Stomach (tissue), 9 donors: ENCODE measurements around the gene KRT86. TPM values are rescaled to one million over a fixed set of nuclear protein-coding genes. Genes with fewer than 3 reads are reported as not detected.

Experiments used
- DNase-seq, 2 donors: peaks; one replicate each; pipeline versions ENCODE4 v3.0.0 to v3.0.0-alpha.2; 2013 to 2019
- H3K27ac ChIP-seq, 5 donors: fragments of 200-600 bp in 4 of 5; sonication (generic) in 4 of 5; one replicate each; pipeline ENCODE4 v1.5.1; 2013 to 2019; ENCODE audit warnings: mild to moderate bottlenecking in 1 of 5, moderate library complexity in 1 of 5
- H3K27me3 ChIP-seq, 3 donors: fragments of 200-600 bp; sonication (generic); one replicate each; pipeline ENCODE4 v1.5.1; 2017 to 2019; ENCODE audit warnings: mixed run types in 1 of 3
- H3K36me3 ChIP-seq, 4 donors: fragments of 200-600 bp; sonication (generic); 1 replicate in 3 of 4; 2 replicates in 1 of 4; pipeline ENCODE4 v1.5.1; 2016 to 2019
- H3K4me1 ChIP-seq, 4 donors: fragments of 200-600 bp; sonication (generic); one replicate each; pipeline ENCODE4 v1.5.1; 2016 to 2019
- H3K4me3 ChIP-seq, 4 donors: fragments of 200-600 bp; sonication (generic) in 3 of 4; one replicate each; pipeline ENCODE4 v1.5.1; 2016 to 2019; ENCODE audit warnings: mild to moderate bottlenecking in 1 of 4
- H3K9me3 ChIP-seq, 4 donors: fragments of 200-600 bp; sonication (generic); one replicate each; pipeline ENCODE4 v1.5.1; 2016 to 2019
- CTCF ChIP-seq, 7 experiments: fragments of 450-650 bp in 4 of 7; fragments of 200-600 bp in 3 of 7; sonication (generic) in 3 of 7; IDR thresholded peaks; one replicate each; pipeline ENCODE4 v1.5.1; 2016 to 2019; ENCODE audit warnings: antibody characterized with exemption in 7 of 7, control low read depth in 2 of 7, mild to moderate bottlenecking in 1 of 7
- EP300 ChIP-seq: sonication (generic); formaldehyde crosslinking; IDR thresholded peaks from one replicate; pipeline ENCODE4 v1.6.1; 2017; ENCODE audit warnings: antibody characterized with exemption
- POLR2A ChIP-seq, 4 donors: fragments of 450-650 bp; IDR thresholded peaks; one replicate each; pipeline ENCODE4 v1.6.1; 2016; ENCODE audit warnings: antibody characterized with exemption in 4 of 4, control low read depth in 2 of 4, mild to moderate bottlenecking in 1 of 4, moderate library complexity in 1 of 4
- POLR2AphosphoS5 ChIP-seq, 3 donors: sonication (generic); formaldehyde crosslinking; IDR thresholded peaks; one replicate each; pipeline ENCODE4 v1.6.1; 2016; ENCODE audit warnings: antibody characterized with exemption in 3 of 3
- WGBS, 5 donors: extraction: QIAGEN DNeasy Blood & Tissue Kit in 3 of 5; methylation state at CpG; one replicate each; pipeline versions ENCODE4 v1.1.5 to v1.1.7; 2013 to 2018; 5-methylcytosine and 5-hydroxymethylcytosine counted together
- intact Hi-C: fragments of 100-400 bp; cut with DNase I; formaldehyde crosslinking; loops from one replicate; pipeline ENCODE4 v1.15.1; 2023; ENCODE audit warnings: low total_unique reads
- polyA plus RNA-seq, 3 donors: library from polyadenylated mRNA; stranded (reverse); fragments of 200-250 nt; gene quantifications; one replicate each; pipeline ENCODE4 v1.2.3, GENCODE V29; 2013
- total RNA-seq, 5 donors: library from RNA; depleted of rRNA; stranded (reverse); fragments of >200 nt; gene quantifications; one replicate each; pipeline versions ENCODE4 v1.1.0 to v1.2.3, GENCODE V29; 2014 to 2016
- donor health status: healthy with polysubstance abuse.
- donor health status: Bipolar disorder and iron deficiency.
- donor health status: healthy.

Gene KRT86
- total and polyA plus RNA-seq, 8 donors: not detected

DNA sequence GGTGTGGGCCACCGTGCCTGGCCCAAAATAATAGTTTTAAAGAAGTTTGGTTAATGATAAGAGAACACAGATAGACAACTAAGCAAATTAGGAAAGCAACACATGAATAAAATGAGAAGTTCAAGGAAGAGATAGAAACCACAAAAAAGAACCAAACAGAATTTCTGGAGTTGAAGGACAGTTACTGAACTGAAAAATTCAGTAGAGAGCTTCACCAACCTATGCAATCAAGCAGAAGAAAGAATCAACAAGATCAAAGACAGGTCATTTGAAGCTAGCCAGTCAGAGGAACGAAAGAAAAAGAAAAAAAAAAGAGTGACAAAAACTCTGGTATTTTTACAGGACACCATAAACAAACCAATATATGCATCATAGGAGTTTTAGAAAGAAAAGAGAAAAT, 62.2 kb downstream of the KRT86 start:
- intact Hi-C loops: no loop called here
- no peak overlapping the region for H3K4me3 ChIP-seq
- H3K4me1 ChIP-seq: no peaks in the 10 kb centered on the region
- H3K9me3 ChIP-seq: peaks cover 0 to 14% (median 8%) of the 10 kb centered on the region in 4 donors
- DNase-seq: no peak
- H3K27me3 ChIP-seq: peaks cover 0 to 5% (median 0%) of the 10 kb centered on the region in 3 donors
- WGBS, 5 donors: 51 to 87% (median 70%) methylated on average over 2 of the region's 2 CpGs
- no peak for TF ChIP-seq POLR2A (IDR thresholded peaks at IDR 0.05)
- no peak for TF ChIP-seq CTCF (IDR thresholded peaks at IDR 0.05)
- TF ChIP-seq EP300: no peak
- TF ChIP-seq POLR2AphosphoS5 (IDR thresholded peaks at IDR 0.05): no peak
- H3K36me3 ChIP-seq: no peaks in the 10 kb centered on the region
- H3K27ac ChIP-seq: no peak overlapping the region

GRCh38 chr12:52337054-52337453, 62.6 kb downstream of the KRT86 start:
- peaks cover 0 to 14% (median 8%) of the 10 kb centered on the region in 4 donors for H3K9me3 ChIP-seq
- H3K4me1 ChIP-seq: no peaks in the 10 kb centered on the region
- H3K27me3 ChIP-seq: peaks cover 0 to 5% (median 0%) of the 10 kb centered on the region in 3 donors
- intact Hi-C loops: no loop called here
- 61 to 79% (median 73%) methylated on average over 1 of the region's 1 CpG for WGBS, 5 donors
- TF ChIP-seq CTCF (IDR thresholded peaks at IDR 0.05) (no peak), POLR2A (IDR thresholded peaks at IDR 0.05) (no peak), POLR2AphosphoS5 (IDR thresholded peaks at IDR 0.05) (no peak), EP300 (no peak)
- no peak overlapping the region for H3K27ac ChIP-seq
- H3K36me3 ChIP-seq: no peaks in the 10 kb centered on the region
- H3K4me3 ChIP-seq: no peak overlapping the region
- DNase-seq: no peak

DNA sequence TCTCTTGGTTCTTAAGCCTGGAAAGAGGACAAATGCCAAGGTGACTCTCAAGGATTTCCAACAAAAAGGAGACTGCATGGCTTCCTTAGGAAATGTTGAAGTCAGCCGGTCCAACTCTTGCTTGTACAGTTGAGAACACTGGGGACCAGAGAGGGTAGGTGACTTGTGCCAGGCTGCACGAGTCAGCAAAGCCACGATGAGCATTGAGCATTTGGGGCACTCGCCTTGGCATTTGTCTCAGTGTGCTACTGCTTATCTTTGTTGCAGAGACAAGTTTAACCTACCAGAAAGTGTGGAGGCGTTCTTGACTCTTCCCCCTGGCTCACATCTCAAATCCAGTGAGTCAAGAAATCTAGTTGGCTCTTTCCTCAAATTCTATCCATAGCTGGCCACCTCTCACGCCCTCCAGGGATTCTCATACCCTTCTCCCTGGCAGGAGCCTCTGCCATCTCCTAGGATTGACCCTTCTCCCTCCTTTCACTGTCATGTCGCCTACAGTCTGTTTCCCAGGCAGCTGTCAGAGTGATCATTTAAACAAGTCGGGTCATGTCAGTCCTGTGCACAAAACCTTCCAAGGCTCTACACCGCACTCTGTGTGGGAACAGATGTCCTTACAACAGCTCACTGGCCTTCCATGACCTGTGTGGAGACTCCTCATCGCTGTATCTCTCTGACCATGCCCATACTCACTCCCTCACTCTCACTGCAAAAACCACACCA, 64.0 kb downstream of the KRT86 start:
- no peak for DNase-seq
- no peak overlapping the region for H3K27ac ChIP-seq
- no peaks in the 10 kb centered on the region for H3K4me1 ChIP-seq
- WGBS, 5 donors: 82 to 88% (median 85%) methylated on average over 10 of the region's 10 CpGs
- H3K27me3 ChIP-seq: peaks cover 0 to 3% (median 0%) of the 10 kb centered on the region in 3 donors
- no peak overlapping the region for H3K4me3 ChIP-seq
- TF ChIP-seq EP300 (no peak), POLR2AphosphoS5 (IDR thresholded peaks at IDR 0.05) (no peak), CTCF (IDR thresholded peaks at IDR 0.05) (no peak), POLR2A (IDR thresholded peaks at IDR 0.05) (no peak)
- peaks cover 3 to 17% (median 12%) of the 10 kb centered on the region in 4 donors for H3K9me3 ChIP-seq
- intact Hi-C loops: no loop called here
- no peaks in the 10 kb centered on the region for H3K36me3 ChIP-seq

DNA sequence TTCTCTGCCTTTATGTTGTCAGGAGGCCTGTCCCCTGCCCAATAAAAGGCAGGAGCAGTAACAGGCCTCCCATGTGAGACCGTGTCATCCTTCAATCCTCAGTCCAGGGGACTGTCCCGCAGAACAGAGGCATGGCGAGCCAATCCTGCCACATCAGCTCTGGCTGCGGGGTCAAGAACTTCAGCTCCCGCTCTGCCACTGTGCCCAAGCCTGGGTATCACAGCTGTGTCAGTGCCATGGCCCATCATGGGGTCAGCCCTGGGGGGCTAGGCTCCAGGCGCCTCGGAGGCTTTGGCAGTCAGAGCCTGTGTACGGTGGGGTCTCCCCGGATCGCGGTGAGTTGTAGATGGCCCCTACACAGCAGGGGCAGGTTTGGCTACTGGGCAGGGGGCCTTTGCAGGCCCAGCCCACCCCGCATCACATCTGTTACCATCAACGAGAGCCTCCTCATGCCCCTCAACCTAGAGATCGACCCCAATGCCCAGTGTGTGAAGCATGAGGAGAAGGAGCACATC, 66.7 kb downstream of the KRT86 start:
- intact Hi-C loops: no loop called here
- H3K4me3 ChIP-seq: no peak overlapping the region
- no peak for TF ChIP-seq POLR2AphosphoS5 (IDR thresholded peaks at IDR 0.05)
- TF ChIP-seq POLR2A (IDR thresholded peaks at IDR 0.05): no peak
- TF ChIP-seq EP300: no peak
- no peak for TF ChIP-seq CTCF (IDR thresholded peaks at IDR 0.05)
- no peak overlapping the region for H3K27ac ChIP-seq
- DNase-seq: no peak
- 94 to 96% (median 94%) methylated on average over 4 to 14 of the region's 14 CpGs for WGBS, 5 donors
- no peaks in the 10 kb centered on the region for H3K36me3 ChIP-seq
- H3K9me3 ChIP-seq: peaks cover 4 to 18% (median 13%) of the 10 kb centered on the region in 4 donors
- peaks cover 3 to 17% (median 14%) of the 10 kb centered on the region in 4 donors for H3K4me1 ChIP-seq
- no peaks in the 10 kb centered on the region for H3K27me3 ChIP-seq
